K562 (cell line): ENCODE data around the gene PDHX. TPM values are rescaled to one million over a fixed set of nuclear protein-coding genes. Genes with fewer than 3 reads are reported as not detected.

Source experiments
- CBX5 ChIP-seq: IDR thresholded peaks from 2 replicates; pipeline ENCODE4 v1.6.1; 2014; ENCODE audit warnings: low read depth, borderline replicate concordance
- ELF1 ChIP-seq: fragments of 200-800 bp; sonication (Bioruptor generic); IDR thresholded peaks from 2 replicates; pipeline ENCODE4 v1.6.1; 2016; ENCODE audit warnings: missing genetic modification characterization, missing compliant biosample characterization
- HNRNPK ChIP-seq: fragments of 200-400 bp; formaldehyde crosslinking; IDR thresholded peaks from one replicate; pipeline ENCODE4 v1.6.1; 2018; ENCODE audit warnings: mild to moderate bottlenecking, low read depth, low read length; ENCODE audit not compliant: poor library complexity, severe bottlenecking
- OTX1 ChIP-seq: fragments of 450-650 bp; formaldehyde crosslinking; IDR thresholded peaks from 2 replicates; pipeline ENCODE4 v1.4.0; 2022; ENCODE audit warnings: mild to moderate bottlenecking
- THRAP3 ChIP-seq: fragments of 450-650 bp; IDR thresholded peaks from 2 replicates; pipeline ENCODE4 v1.6.1; 2016; ENCODE audit warnings: mild to moderate bottlenecking, inconsistent platforms, borderline replicate concordance
- ZNF717 ChIP-seq: fragments of 250-450 bp; sonication (Bioruptor Pico); IDR thresholded peaks from 2 replicates; pipeline ENCODE4 v1.5.0; 2021
- polyA plus RNA-seq, 8 experiments: library from polyadenylated mRNA; depleted of rRNA in 4 of 8; stranded (reverse) in 5 of 8; unstranded in 3 of 8; fragments of >200 nt; fragmentation: Nextera tagmentation in 2 of 8; fragmentation: Illumina TruSeq in 1 of 8; extraction: Ambion mirVana in 2 of 8; extraction: Trizol in 1 of 8; gene quantifications; 2 replicates each; pipeline versions ENCODE4 v1.2.1 to v1.2.3, GENCODE V29; 2011 to 2014; ENCODE audit warnings: inconsistent platforms in 1 of 8, missing spikeins in 1 of 8
- total RNA-seq, 7 experiments: library from RNA; depleted of rRNA in 6 of 7; stranded (reverse); fragments of >200 nt in 6 of 7; fragmentation: Illumina TruSeq in 2 of 7; extraction: Trizol in 2 of 7; gene quantifications; 2 replicates each; pipeline versions ENCODE4 v1.2.1 to v1.2.3, GENCODE V29; 2011 to 2021; ENCODE audit warnings: low replicate concordance in 1 of 7
- TF ChIP-seq, protein P1 (sequence below), 2 experiments: fragments of 450-650 bp in 1 of 2; IDR thresholded peaks; 2 replicates each; pipeline ENCODE4 v1.6.1; 2011 to 2017; ENCODE audit warnings: low read depth in 2 of 2, antibody characterized with exemption in 1 of 2, borderline replicate concordance in 1 of 2, low read length in 1 of 2, mild to moderate bottlenecking in 1 of 2, mixed read lengths in 1 of 2; ENCODE audit not compliant: control insufficient read depth in 1 of 2
- TF ChIP-seq, protein P2 (sequence below): fragments of 250-450 bp; sonication (Bioruptor Pico); IDR thresholded peaks from 2 replicates; pipeline ENCODE4 v1.4.0; 2020; ENCODE audit warnings: mild to moderate bottlenecking, moderate library complexity
- TF ChIP-seq, protein P3 (sequence below): fragments of 450-650 bp; IDR thresholded peaks from 2 replicates; pipeline ENCODE4 v1.6.1; 2018; ENCODE audit not compliant: partially characterized antibody
- TF ChIP-seq, protein P4 (sequence below): conservative IDR thresholded peaks from 2 replicates; pipeline ENCODE4 v1.6.1; 2011; ENCODE audit warnings: low read depth, mild to moderate bottlenecking, low read length; ENCODE audit not compliant: control insufficient read depth

PDHX gene
- total and polyA plus RNA-seq, 9 of the 15 experiments (the other 6 are each of a cell fraction or from before 2014, with no cell fraction given) = 20.8 to 43.5 (median 31.2) TPM

DNA sequence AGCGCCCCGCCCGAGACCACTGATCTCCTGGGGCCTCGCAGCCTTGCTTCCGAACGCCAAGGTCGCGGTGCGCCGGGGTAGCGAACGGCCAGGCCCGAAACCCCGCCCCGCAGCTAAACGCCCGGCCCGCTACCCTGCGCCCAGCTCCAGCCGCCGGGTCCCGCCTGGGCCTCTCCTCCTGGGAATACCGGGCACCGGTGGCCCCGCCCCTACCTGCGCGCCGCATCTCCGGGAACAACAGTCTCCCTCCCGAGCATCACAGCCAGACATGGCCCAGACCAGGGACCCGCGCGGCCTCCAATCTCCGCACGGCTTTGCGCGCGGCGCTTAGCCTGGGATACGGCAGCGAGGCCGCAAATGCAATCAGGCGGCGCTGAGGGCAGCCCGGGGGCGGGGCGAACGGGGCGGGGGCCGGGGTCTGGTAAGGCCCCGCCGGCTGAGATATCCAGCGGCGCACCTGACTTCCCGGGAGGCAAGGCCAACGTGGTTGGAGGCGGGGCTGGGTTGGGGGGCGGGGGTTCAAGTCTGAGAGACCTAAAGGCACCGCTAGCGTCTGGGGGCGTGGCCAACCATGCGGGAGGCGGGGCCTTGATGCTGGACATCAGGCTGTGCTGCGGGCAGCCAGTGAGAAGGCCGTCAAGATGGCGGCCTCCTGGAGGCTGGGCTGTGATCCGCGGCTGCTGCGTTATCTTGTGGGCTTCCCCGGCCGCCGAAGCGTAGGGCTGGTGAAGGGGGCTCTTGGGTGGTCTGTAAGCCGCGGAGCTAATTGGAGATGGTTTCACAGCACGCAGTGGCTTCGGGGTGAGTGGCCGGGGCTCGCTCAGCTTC lies at the start of gene PDHX, which contains the start of gene APIP (continued):
- TF ChIP-seq, protein P1, sequence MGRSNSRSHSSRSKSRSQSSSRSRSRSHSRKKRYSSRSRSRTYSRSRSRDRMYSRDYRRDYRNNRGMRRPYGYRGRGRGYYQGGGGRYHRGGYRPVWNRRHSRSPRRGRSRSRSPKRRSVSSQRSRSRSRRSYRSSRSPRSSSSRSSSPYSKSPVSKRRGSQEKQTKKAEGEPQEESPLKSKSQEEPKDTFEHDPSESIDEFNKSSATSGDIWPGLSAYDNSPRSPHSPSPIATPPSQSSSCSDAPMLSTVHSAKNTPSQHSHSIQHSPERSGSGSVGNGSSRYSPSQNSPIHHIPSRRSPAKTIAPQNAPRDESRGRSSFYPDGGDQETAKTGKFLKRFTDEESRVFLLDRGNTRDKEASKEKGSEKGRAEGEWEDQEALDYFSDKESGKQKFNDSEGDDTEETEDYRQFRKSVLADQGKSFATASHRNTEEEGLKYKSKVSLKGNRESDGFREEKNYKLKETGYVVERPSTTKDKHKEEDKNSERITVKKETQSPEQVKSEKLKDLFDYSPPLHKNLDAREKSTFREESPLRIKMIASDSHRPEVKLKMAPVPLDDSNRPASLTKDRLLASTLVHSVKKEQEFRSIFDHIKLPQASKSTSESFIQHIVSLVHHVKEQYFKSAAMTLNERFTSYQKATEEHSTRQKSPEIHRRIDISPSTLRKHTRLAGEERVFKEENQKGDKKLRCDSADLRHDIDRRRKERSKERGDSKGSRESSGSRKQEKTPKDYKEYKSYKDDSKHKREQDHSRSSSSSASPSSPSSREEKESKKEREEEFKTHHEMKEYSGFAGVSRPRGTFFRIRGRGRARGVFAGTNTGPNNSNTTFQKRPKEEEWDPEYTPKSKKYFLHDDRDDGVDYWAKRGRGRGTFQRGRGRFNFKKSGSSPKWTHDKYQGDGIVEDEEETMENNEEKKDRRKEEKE (IDR thresholded peaks at IDR 0.05; ENCODE audit: borderline replicate concordance in 1 of 2, control insufficient read depth in 1 of 2, low read depth in 2 of 2, low read length in 1 of 2) = no peak
- TF ChIP-seq, protein P2, sequence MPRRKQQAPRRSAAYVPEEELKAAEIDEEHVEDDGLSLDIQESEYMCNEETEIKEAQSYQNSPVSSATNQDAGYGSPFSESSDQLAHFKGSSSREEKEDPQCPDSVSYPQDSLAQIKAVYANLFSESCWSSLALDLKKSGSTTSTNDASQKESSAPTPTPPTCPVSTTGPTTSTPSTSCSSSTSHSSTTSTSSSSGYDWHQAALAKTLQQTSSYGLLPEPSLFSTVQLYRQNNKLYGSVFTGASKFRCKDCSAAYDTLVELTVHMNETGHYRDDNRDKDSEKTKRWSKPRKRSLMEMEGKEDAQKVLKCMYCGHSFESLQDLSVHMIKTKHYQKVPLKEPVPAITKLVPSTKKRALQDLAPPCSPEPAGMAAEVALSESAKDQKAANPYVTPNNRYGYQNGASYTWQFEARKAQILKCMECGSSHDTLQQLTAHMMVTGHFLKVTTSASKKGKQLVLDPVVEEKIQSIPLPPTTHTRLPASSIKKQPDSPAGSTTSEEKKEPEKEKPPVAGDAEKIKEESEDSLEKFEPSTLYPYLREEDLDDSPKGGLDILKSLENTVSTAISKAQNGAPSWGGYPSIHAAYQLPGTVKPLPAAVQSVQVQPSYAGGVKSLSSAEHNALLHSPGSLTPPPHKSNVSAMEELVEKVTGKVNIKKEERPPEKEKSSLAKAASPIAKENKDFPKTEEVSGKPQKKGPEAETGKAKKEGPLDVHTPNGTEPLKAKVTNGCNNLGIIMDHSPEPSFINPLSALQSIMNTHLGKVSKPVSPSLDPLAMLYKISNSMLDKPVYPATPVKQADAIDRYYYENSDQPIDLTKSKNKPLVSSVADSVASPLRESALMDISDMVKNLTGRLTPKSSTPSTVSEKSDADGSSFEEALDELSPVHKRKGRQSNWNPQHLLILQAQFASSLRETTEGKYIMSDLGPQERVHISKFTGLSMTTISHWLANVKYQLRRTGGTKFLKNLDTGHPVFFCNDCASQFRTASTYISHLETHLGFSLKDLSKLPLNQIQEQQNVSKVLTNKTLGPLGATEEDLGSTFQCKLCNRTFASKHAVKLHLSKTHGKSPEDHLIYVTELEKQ (CRISPR knock-in tag) = no peak
- TF ChIP-seq THRAP3 (no peak), CBX5 (no peak), HNRNPK (no peak), ELF1 (tag) (no peak), ZNF717 (CRISPR knock-in tag) (no peak), OTX1 (0 out of 2 replicates have a peak, but pooled peaks have one; percentile 7)
- TF ChIP-seq, protein P3, sequence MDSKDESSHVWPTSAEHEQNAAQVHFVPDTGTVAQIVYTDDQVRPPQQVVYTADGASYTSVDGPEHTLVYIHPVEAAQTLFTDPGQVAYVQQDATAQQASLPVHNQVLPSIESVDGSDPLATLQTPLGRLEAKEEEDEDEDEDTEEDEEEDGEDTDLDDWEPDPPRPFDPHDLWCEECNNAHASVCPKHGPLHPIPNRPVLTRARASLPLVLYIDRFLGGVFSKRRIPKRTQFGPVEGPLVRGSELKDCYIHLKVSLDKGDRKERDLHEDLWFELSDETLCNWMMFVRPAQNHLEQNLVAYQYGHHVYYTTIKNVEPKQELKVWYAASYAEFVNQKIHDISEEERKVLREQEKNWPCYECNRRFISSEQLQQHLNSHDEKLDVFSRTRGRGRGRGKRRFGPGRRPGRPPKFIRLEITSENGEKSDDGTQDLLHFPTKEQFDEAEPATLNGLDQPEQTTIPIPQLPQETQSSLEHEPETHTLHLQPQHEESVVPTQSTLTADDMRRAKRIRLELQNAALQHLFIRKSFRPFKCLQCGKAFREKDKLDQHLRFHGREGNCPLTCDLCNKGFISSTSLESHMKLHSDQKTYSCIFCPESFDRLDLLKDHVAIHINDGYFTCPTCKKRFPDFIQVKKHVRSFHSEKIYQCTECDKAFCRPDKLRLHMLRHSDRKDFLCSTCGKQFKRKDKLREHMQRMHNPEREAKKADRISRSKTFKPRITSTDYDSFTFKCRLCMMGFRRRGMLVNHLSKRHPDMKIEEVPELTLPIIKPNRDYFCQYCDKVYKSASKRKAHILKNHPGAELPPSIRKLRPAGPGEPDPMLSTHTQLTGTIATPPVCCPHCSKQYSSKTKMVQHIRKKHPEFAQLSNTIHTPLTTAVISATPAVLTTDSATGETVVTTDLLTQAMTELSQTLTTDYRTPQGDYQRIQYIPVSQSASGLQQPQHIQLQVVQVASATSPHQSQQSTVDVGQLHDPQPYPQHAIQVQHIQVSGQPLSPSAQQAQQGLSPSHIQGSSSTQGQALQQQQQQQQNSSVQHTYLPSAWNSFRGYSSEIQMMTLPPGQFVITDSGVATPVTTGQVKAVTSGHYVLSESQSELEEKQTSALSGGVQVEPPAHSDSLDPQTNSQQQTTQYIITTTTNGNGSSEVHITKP = no peak
- TF ChIP-seq, protein P4, sequence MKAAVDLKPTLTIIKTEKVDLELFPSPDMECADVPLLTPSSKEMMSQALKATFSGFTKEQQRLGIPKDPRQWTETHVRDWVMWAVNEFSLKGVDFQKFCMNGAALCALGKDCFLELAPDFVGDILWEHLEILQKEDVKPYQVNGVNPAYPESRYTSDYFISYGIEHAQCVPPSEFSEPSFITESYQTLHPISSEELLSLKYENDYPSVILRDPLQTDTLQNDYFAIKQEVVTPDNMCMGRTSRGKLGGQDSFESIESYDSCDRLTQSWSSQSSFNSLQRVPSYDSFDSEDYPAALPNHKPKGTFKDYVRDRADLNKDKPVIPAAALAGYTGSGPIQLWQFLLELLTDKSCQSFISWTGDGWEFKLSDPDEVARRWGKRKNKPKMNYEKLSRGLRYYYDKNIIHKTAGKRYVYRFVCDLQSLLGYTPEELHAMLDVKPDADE = peak; percentile 24; the same call in 1 of the 2 replicates
